ENCODE results near the gene UBE2E3. TPM values are rescaled to one million over a fixed set of nuclear protein-coding genes. Genes with fewer than 3 reads are reported as not detected.
"Not testable (repeated sequence)": the region's sequence is repeated elsewhere in the genome, so short reads cannot be mapped to it uniquely, and the experiment has no call there.

UBE2E3 gene
- total RNA-seq, 2 experiments from 2014 or later = 34.6 to 38.8 TPM

GRCh38 chr2:181066333-181066732 is 85.9 kb downstream of the UBE2E3 start:
- CTCF ChIA-PET = no interaction called here
- POLR2A ChIA-PET = no interaction called here

- ChIA-PET CTCF (interaction anchor here (0.8 to 1.5 kb wide), 3 partner anchors 10 to 672 kb away, joined by 3 read pairs; no protein-coding TSS in a partner anchor), POLR2A (no interaction called here)
Observed at GRCh38 chr2:181070119-181070835, 89.9 kb downstream of the UBE2E3 start.

DNA sequence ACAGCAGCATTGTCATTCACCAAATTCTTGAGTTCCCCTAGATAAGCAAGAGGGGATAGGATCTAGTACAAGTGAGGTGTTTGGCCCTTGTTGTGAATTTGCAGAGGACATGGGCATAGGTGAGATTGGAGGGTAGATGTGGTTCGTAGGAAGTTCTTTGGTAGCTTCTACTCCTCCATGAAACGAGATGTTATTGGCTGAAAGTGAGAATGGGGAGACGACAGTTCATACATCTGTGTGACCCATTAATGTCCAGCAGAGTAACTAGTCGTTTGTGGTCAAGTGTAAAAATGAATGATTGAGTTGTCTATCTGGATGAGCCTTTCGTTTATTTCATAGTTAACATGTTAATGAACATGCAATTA is 90.4 kb downstream of the UBE2E3 start:
- POLR2A ChIA-PET = no interaction called here
- CTCF ChIA-PET = interaction anchor here (1.5 kb wide), 1 partner anchor 13 kb away, joined by 3 read pairs; no protein-coding TSS in a partner anchor

DNA sequence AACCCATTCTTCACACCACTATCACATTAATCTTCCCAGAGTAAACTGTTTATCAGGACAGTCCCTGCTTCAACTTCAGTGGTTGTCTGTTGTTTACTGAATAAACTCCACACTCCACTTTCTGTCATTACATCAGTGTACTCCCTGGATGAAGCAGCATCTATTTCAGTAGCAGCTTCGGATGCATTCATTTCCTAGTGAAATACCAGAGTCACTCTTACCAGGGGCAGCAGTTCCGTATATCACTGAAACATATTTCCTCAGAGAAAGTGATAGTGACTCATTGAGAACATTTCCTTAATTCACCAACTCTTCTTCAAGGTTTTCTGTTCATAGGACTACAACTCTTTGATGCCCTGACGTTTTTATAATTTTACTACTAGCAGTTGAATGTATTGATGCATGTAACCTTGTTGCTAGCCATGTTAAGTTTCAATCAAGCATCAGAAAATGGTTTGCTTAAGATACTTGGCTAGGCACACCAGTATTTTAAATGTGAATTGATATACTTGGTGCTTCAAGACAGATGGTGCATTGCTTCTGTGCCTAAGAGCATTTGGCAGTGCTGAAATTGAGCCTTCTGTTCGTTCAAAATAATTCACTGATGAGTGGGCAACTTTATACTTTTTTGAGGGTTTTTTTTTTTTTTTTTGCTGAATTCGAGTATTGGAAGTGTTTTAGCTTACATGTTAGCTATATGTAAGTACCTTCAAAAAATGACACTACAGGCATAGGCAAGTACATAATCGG is 92.3 kb downstream of the UBE2E3 start:
- POLR2A ChIA-PET = no interaction called here
- CTCF ChIA-PET = interaction anchor here (0.6 kb wide), 1 partner anchor 773 kb away, joined by 4 read pairs; no protein-coding TSS in a partner anchor

GRCh38 chr2:181073896-181074295 is 93.5 kb downstream of the UBE2E3 start:
- ChIA-PET POLR2A (no interaction called here), CTCF (no interaction called here)

DNA sequence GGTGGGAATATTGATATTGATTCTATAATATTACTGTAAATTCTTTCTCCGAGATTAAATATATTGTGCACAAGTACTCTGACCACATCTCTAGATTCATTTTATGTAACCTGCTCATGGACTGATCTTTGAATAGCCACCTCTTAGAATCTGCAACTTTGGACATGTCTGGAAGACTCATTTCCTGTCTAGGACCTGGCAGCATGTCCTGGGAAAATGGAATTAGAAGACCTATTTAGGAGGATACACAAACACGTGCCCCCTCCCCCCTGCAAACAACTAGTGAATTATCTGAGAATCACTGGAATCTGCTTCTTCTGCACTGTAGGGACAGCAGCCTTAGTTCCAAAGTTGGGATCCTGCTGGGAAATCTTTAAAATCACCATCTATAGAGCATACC is 94.1 kb downstream of the UBE2E3 start:
- POLR2A ChIA-PET = no interaction called here
- CTCF ChIA-PET = no interaction called here

DNA sequence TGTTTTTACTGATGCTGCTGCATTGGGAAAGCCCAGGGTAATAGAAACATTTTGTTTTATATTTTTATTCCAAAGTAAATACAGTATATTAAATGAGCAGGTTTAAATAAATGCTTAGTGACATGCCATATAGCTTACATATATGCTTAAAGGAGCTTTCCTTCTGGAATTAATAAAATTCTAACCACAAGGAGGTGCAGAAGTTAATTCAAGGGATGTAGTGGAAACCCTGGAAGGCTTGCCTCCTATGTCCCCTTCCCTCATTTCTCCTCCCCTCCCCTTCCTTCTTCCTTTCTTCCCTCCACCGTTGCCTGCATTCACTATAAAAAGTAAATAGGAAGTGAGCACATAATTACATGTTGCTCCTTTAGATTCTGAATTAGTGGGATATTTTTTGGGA is 96.3 kb downstream of the UBE2E3 start:
- CTCF ChIA-PET = interaction anchor here (0.7 to 1.0 kb wide), 2 partner anchors 639 to 730 kb away, joined by 3 to 4 read pairs; no protein-coding TSS in a partner anchor
- POLR2A ChIA-PET = no interaction called here

- POLR2A ChIA-PET = no interaction called here
- CTCF ChIA-PET = interaction anchor here (1.0 kb wide), 1 partner anchor 638 kb away, joined by 3 read pairs; no protein-coding TSS in a partner anchor
Observed at GRCh38 chr2:181077128-181077709, 96.8 kb downstream of the UBE2E3 start.

GRCh38 chr2:181083140-181083539 is 102.7 kb downstream of the UBE2E3 start:
- ChIA-PET CTCF (no interaction called here), POLR2A (no interaction called here)

- POLR2A ChIA-PET = no interaction called here
- CTCF ChIA-PET = no interaction called here
Observed at GRCh38 chr2:181085734-181086133, 105.3 kb downstream of the UBE2E3 start.

DNA sequence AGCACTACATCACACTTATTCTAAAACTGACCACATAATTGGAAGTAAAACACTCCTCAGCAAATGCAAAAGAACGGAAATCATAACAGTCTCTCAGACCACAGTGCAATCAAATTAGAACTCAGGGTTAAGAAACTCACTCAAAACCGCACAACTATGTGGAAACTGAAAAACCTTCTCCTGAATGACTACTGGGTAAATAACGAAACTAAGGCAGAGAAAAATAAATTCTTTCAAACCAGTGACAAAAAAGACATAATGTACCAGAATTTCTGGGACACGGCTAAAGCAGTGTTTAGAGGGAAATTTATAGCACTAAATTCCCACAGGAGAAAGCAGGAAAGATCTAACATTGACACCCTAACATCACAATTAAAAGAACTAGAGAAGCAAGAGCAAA is 111.5 kb downstream of the UBE2E3 start:
- POLR2A ChIA-PET, CTCF ChIA-PET: not testable (repeated sequence)

DNA sequence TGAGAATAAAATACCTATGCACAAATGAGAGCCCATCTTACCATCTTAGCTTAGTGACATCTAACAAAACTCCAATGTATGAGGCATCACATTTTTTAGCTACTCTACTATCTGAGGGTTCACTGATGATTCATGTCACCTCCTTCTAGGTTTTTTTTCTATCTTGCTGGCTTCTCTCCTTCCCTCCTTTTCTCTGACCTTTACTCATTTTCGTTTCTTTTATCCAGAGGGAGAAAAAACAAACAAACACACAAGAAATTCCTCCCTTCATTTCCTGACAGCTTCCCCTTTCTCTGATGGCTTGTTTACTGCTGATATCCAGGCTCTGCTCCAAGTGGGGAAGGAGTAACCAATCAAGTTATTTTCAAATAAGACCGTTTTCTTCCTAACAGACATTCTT is 115.1 kb downstream of the UBE2E3 start:
- ChIA-PET CTCF (no interaction called here), POLR2A (interaction anchor here (0.6 kb wide), 1 partner anchor 365 kb away, joined by 7 read pairs; no protein-coding TSS in a partner anchor)

- ChIA-PET POLR2A (no interaction called here), CTCF (interaction anchor here (0.5 to 1.0 kb wide), 3 partner anchors 40 to 440 kb away, joined by 3 read pairs; no protein-coding TSS in a partner anchor)
Observed at GRCh38 chr2:181103659-181104058, 123.3 kb downstream of the UBE2E3 start.

- POLR2A ChIA-PET = interaction anchor here (0.6 to 0.7 kb wide), 2 partner anchors 41 to 142 kb away, joined by 3 to 5 read pairs; no protein-coding TSS in a partner anchor
- CTCF ChIA-PET = interaction anchor here (0.7 to 1.4 kb wide), 6 partner anchors 10 to 362 kb away, joined by 3 read pairs; no protein-coding TSS in a partner anchor
Observed at GRCh38 chr2:181104512-181105115, 124.2 kb downstream of the UBE2E3 start.

DNA sequence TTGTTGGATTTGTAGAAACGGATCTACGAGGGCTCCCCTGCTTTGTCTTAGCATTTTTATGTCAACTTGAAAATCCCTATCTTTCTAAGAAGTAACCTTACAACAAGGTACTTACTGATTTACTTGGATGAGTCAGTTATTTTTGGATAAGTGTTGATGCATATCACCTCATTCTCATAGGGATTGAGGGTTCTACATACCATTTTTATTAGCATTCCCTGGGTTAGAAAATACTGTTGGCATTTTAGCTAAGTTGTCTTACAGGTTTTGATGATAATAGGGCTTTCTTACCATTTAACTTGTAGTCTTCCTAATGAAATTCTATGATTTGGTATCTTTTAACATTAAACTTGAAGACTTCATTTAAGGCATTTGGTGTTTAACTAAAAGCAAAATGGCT is 125.2 kb downstream of the UBE2E3 start:
- ChIA-PET POLR2A (no interaction called here), CTCF (interaction anchor here (1.0 to 1.4 kb wide), 5 partner anchors 11 to 361 kb away, joined by 3 to 5 read pairs (median 3); no protein-coding TSS in a partner anchor)

GRCh38 chr2:181106229-181106628 is 125.8 kb downstream of the UBE2E3 start:
- ChIA-PET POLR2A (no interaction called here), CTCF (interaction anchor here (1.2 to 1.4 kb wide), 3 partner anchors 25 to 85 kb away, joined by 3 to 5 read pairs (median 4); no protein-coding TSS in a partner anchor)

GRCh38 chr2:181106789-181107627 is 126.6 kb downstream of the UBE2E3 start:
- POLR2A ChIA-PET = no interaction called here
- CTCF ChIA-PET = interaction anchor here (2.2 kb wide), 1 partner anchor 350 kb away, joined by 9 read pairs; the partner anchor contains the start of gene ITGA4

DNA sequence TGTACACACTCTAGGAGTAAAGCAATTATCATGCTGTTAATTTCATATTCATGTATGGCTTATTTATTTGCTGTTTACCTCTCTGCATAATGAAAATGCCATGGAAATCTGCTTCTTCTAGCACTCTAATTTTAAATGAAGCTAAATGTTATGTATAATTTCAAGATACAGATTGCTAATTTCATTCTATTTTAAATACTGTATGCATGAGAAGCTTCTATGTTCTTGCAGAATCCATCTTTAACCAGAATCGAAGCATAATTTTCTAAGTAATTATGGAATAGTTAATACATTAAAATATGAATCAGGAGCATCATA is 127.2 kb downstream of the UBE2E3 start:
- ChIA-PET POLR2A (no interaction called here), CTCF (interaction anchor here (2.2 kb wide), 1 partner anchor 350 kb away, joined by 9 read pairs; the partner anchor contains the start of gene ITGA4)

DNA sequence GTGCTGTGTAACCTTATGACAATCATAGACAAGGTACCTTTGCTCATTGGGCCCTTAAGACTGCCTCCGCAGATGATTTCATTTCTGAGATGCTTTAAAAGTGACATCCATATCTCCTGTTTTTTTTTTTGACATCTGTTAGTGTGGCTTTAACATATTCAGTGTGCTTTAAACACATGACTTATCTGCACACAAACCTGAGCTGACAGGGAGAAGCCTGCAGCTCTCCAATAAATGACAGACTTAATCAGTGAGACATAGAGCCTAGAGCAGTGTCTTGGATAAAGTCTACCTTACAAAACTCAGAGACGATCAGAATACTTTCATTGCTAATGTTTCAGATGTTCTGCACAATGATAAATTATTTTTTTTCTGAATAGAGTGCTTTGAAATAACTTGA is 130.7 kb downstream of the UBE2E3 start:
- CTCF ChIA-PET = no interaction called here
- POLR2A ChIA-PET = no interaction called here
